ENCODE data around the gene CCDC141. TPM values are rescaled to one million over a fixed set of nuclear protein-coding genes. Genes with fewer than 3 reads are reported as not detected.

CCDC141 gene
- total RNA-seq, 1 donor from 2014 or later = not detected

- no peak for TF ChIP-seq CTCF (IDR thresholded peaks at IDR 0.05)
- Mint-ChIP-seq H3K9me3 (ENCODE audit: low read depth) (no peaks in the 10 kb centered on the region), H3K27ac (ENCODE audit: unreplicated experiment) (no peak overlapping the region), H3K36me3 (ENCODE audit: low read depth) (no peaks in the 10 kb centered on the region), H3K4me3 (ENCODE audit: unreplicated experiment) (no peak overlapping the region), H3K27me3 (ENCODE audit: low read depth) (peaks cover 27% of the 10 kb centered on the region), H3K4me1 (ENCODE audit: low read depth) (no peaks in the 10 kb centered on the region)
- no peak for DNase-seq (ENCODE audit: low spot score)
Measured at GRCh38 chr2:178873912-178874311, 176.0 kb downstream of the CCDC141 start.

- H3K9me3 Mint-ChIP-seq (ENCODE audit: low read depth) = no peaks in the 10 kb centered on the region
- DNase-seq (ENCODE audit: low spot score) = no peak
- H3K4me3 Mint-ChIP-seq (ENCODE audit: unreplicated experiment) = no peak overlapping the region
Measured at GRCh38 chr2:178871536-178871935, 178.4 kb downstream of the CCDC141 start.

GRCh38 chr2:178870703-178871102, 179.2 kb downstream of the CCDC141 start:
- Mint-ChIP-seq H3K36me3 (ENCODE audit: low read depth) (no peaks in the 10 kb centered on the region), H3K4me3 (ENCODE audit: unreplicated experiment) (no peak overlapping the region), H3K27ac (ENCODE audit: unreplicated experiment) (no peak overlapping the region), H3K27me3 (ENCODE audit: low read depth) (peaks cover 21% of the 10 kb centered on the region), H3K9me3 (ENCODE audit: low read depth) (no peaks in the 10 kb centered on the region), H3K4me1 (ENCODE audit: low read depth) (no peaks in the 10 kb centered on the region)
- DNase-seq (ENCODE audit: low spot score) = no peak
- no peak for TF ChIP-seq CTCF (IDR thresholded peaks at IDR 0.05)

More at GRCh38 chr2:178871536-178871935, 178.4 kb downstream of the CCDC141 start:
- no peaks in the 10 kb centered on the region for H3K4me1 Mint-ChIP-seq (ENCODE audit: low read depth)
- peaks cover 27% of the 10 kb centered on the region for H3K27me3 Mint-ChIP-seq (ENCODE audit: low read depth)
- no peak overlapping the region for H3K27ac Mint-ChIP-seq (ENCODE audit: unreplicated experiment)
- H3K36me3 Mint-ChIP-seq (ENCODE audit: low read depth) = no peaks in the 10 kb centered on the region
- TF ChIP-seq CTCF (IDR thresholded peaks at IDR 0.05) = no peak

- Mint-ChIP-seq H3K27ac (ENCODE audit: unreplicated experiment) (no peak overlapping the region), H3K4me1 (ENCODE audit: low read depth) (peaks cover 8% of the 10 kb centered on the region), H3K4me3 (ENCODE audit: unreplicated experiment) (no peak overlapping the region), H3K27me3 (ENCODE audit: low read depth) (peaks cover 7% of the 10 kb centered on the region), H3K9me3 (ENCODE audit: low read depth) (no peaks in the 10 kb centered on the region), H3K36me3 (ENCODE audit: low read depth) (no peaks in the 10 kb centered on the region)
- TF ChIP-seq CTCF (IDR thresholded peaks at IDR 0.05) = no peak
- no peak for DNase-seq (ENCODE audit: low spot score)
Measured at GRCh38 chr2:178865999-178866398, 183.9 kb downstream of the CCDC141 start.

GRCh38 chr2:178865146-178865936, 184.6 kb downstream of the CCDC141 start:
- H3K27me3 Mint-ChIP-seq (ENCODE audit: low read depth) = peaks cover 3% of the 10 kb centered on the region
- no peak for DNase-seq (ENCODE audit: low spot score)
- peaks cover 8% of the 10 kb centered on the region for H3K4me1 Mint-ChIP-seq (ENCODE audit: low read depth)
- H3K9me3 Mint-ChIP-seq (ENCODE audit: low read depth) = no peaks in the 10 kb centered on the region
- no peaks in the 10 kb centered on the region for H3K36me3 Mint-ChIP-seq (ENCODE audit: low read depth)
- no peak for TF ChIP-seq CTCF (IDR thresholded peaks at IDR 0.05)
- no peak overlapping the region for H3K4me3 Mint-ChIP-seq (ENCODE audit: unreplicated experiment)
- H3K27ac Mint-ChIP-seq (ENCODE audit: unreplicated experiment) = no peak overlapping the region

All from chondrocyte (in vitro differentiated cells).